HG03045 (cell line): ENCODE results near the gene OTUD3.
"Not testable (repeated sequence)": the region's sequence is repeated elsewhere in the genome, so short reads cannot be mapped to it uniquely, and the experiment has no call there.

Experiments
- ATAC-seq: cut with Tn5 transposase; IDR thresholded peaks from one replicate; pipeline ENCODE4 v1.9.1; 2021; ENCODE audit warnings: mild to moderate bottlenecking, moderate library complexity; ENCODE audit not compliant: unreplicated experiment

Gene OTUD3

GRCh38 chr1:19910650-19911049, 28.5 kb downstream of the OTUD3 start:
- no peak for ATAC-seq

GRCh38 chr1:19918057-19918456, 35.9 kb downstream of the OTUD3 start:
- ATAC-seq, result no peak

GRCh38 chr1:19920132-19920710, 38.0 kb downstream of the OTUD3 start:
- ATAC-seq, result no peak

GRCh38 chr1:19921310-19921709, 39.1 kb downstream of the OTUD3 start:
- no peak for ATAC-seq

- no peak for ATAC-seq
Measured at GRCh38 chr1:19922015-19922688, 40.0 kb downstream of the OTUD3 start.

GRCh38 chr1:19923137-19923952, 41.1 kb downstream of the OTUD3 start, which contains the start of gene PLA2G2E:
Gene PLA2G2E (minus strand): TSS chr1:19923617. CDS start chr1:19923559, 58 bp downstream.
- no peak for ATAC-seq

- no peak for ATAC-seq
Measured at GRCh38 chr1:19923953-19924346, 41.8 kb downstream of the OTUD3 start.

GRCh38 chr1:19925342-19926070, 43.3 kb downstream of the OTUD3 start:
- no peak for ATAC-seq

- no peak for ATAC-seq
Measured at GRCh38 chr1:19926296-19927129, 44.3 kb downstream of the OTUD3 start.

GRCh38 chr1:19927130-19927421, 44.9 kb downstream of the OTUD3 start:
- not testable (repeated sequence) for ATAC-seq

GRCh38 chr1:19932866-19933265, 50.7 kb downstream of the OTUD3 start:
- no peak for ATAC-seq

- ATAC-seq, result no peak
Measured at GRCh38 chr1:19934336-19934735, 52.1 kb downstream of the OTUD3 start.

GRCh38 chr1:19936061-19936750, 54.0 kb downstream of the OTUD3 start:
- ATAC-seq, result no peak

- ATAC-seq, result no peak
Measured at GRCh38 chr1:19938472-19938871, 56.3 kb downstream of the OTUD3 start.

GRCh38 chr1:19940486-19941205, 58.5 kb downstream of the OTUD3 start:
- no peak for ATAC-seq

GRCh38 chr1:19941206-19941568, 59.0 kb downstream of the OTUD3 start:
- ATAC-seq, result no peak

- no peak for ATAC-seq
Measured at GRCh38 chr1:19942088-19942487, 59.9 kb downstream of the OTUD3 start.

GRCh38 chr1:19942657-19943056, 60.5 kb downstream of the OTUD3 start:
- no peak for ATAC-seq

- no peak for ATAC-seq
Measured at GRCh38 chr1:19945914-19946313, 63.7 kb downstream of the OTUD3 start.
